ENCODE data around the gene DCTN4. TPM values are rescaled to one million over a fixed set of nuclear protein-coding genes. Genes with fewer than 3 reads are reported as not detected.

Gene DCTN4
- total and polyA plus RNA-seq, 9 of the 15 experiments (the other 6 are each of a cell fraction or from before 2014, with no cell fraction given) = 20.4 to 64.9 (median 49.9) TPM

- peaks cover 0 to 3% of the 10 kb centered on the region in 2 experiments; a peak in 2 of 5 replicates for H3K4me1 ChIP-seq (replicated peaks in 1 of 2; ENCODE audit: control insufficient read depth in 2 of 2, insufficient read depth in 2 of 2, low read length in 2 of 2)
- no peaks in the 10 kb centered on the region for H3K27me3 ChIP-seq (ENCODE audit: control insufficient read depth in 2 of 2, insufficient read depth in 2 of 2, low read length in 2 of 2)
- TF ChIP-seq, protein P1, sequence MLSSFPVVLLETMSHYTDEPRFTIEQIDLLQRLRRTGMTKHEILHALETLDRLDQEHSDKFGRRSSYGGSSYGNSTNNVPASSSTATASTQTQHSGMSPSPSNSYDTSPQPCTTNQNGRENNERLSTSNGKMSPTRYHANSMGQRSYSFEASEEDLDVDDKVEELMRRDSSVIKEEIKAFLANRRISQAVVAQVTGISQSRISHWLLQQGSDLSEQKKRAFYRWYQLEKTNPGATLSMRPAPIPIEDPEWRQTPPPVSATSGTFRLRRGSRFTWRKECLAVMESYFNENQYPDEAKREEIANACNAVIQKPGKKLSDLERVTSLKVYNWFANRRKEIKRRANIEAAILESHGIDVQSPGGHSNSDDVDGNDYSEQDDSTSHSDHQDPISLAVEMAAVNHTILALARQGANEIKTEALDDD (IDR thresholded peaks at IDR 0.05) = no peak
- TF ChIP-seq TAF7 (tag; IDR thresholded peaks at IDR 0.05) (no peak), ZNF280A (IDR thresholded peaks at IDR 0.05; ENCODE audit: low read depth, partially characterized antibody) (no peak), ETS2 (tag; IDR thresholded peaks at IDR 0.05; ENCODE audit: borderline replicate concordance, poor library complexity, severe bottlenecking) (no peak), TRIM28 (IDR thresholded peaks at IDR 0.05) (no peak), CBFB (CRISPR knock-in tag; IDR thresholded peaks at IDR 0.05) (no peak), ZNF77 (CRISPR knock-in tag; IDR thresholded peaks at IDR 0.05) (no peak), RBM17 (IDR thresholded peaks at IDR 0.05; ENCODE audit: borderline replicate concordance, low read depth, low read length) (no peak), CBX3 (IDR thresholded peaks at IDR 0.05; ENCODE audit: borderline replicate concordance in 1 of 2, low read length in 2 of 2) (no peak), POLR2AphosphoS5 (IDR thresholded peaks at IDR 0.05; ENCODE audit: control insufficient read depth, insufficient read depth, low read depth, low read length) (no peak), HEY1 (CRISPR knock-in tag; IDR thresholded peaks at IDR 0.05; ENCODE audit: borderline replicate concordance) (no peak)
- H3K9me3 ChIP-seq (replicated peaks; ENCODE audit: control insufficient read depth, insufficient read depth, low read depth, low read length) = no peaks in the 10 kb centered on the region
- intact Hi-C loops (cut with micrococcal nuclease) (no loop called here), in situ Hi-C loops (cut with MboI) (no loop called here)
- H3K27ac ChIP-seq (ENCODE audit: extremely low read depth, low read depth, low read length) = no peak overlapping the region
- H3K4me3 ChIP-seq = no peak overlapping the region
- DNase-seq (ENCODE audit: extremely low read depth in 1 of 4, low spot score in 3 of 4) = no peak
- no peak for ATAC-seq
- no TSS peak for BruUV-seq (replicated peaks)
- no peak overlapping the region for H3K4me2 ChIP-seq (ENCODE audit: insufficient read depth, low read length)
- H3K79me2 ChIP-seq (ENCODE audit: control insufficient read depth, insufficient read depth, low read length) = no peaks in the 10 kb centered on the region
- no peaks in the 10 kb centered on the region; the same call in 2 of the 3 replicates for H3K36me3 ChIP-seq (ENCODE audit: control insufficient read depth, insufficient read depth, low read length)
- H2AFZ ChIP-seq (ENCODE audit: low read depth, low read length) = no peak overlapping the region
- ChIA-PET CTCF (ENCODE audit: low intra/inter-chr PET ratio) (no interaction called here), POLR2A (interaction anchor here (0.8 to 1.5 kb wide), 2 partner anchors 10 to 30 kb away, joined by 3 read pairs; no protein-coding TSS in a partner anchor)
- H3K9ac ChIP-seq (ENCODE audit: insufficient read depth in 1 of 2, low read depth in 2 of 2, low read length in 2 of 2) = no peak overlapping the region
- H3K9me1 ChIP-seq (ENCODE audit: control insufficient read depth, insufficient read depth, low read length) = no peaks in the 10 kb centered on the region
- H4K20me1 ChIP-seq (replicated peaks; ENCODE audit: control insufficient read depth, insufficient read depth, low read length) = no peaks in the 10 kb centered on the region
- FAIRE-seq = no peak
Observed at GRCh38 chr5:150791536-150791935, 32.7 kb upstream of the DCTN4 start.
